HepG2 (cell line): ENCODE results near the gene MAPK7. TPM values are rescaled to one million over a fixed set of nuclear protein-coding genes. Genes with fewer than 3 reads are reported as not detected.

Source experiments
- ATAC-seq: fragments of 200-7000 bp; cut with Tn5 transposase; 3 replicates; pipeline ENCODE4 v1.9.1; 2020; ENCODE audit warnings: mild to moderate bottlenecking, moderate library complexity
- BruUV-seq: library from RNA; stranded (reverse); fragments of 400-500 nt; replicated peaks from 2 replicates; lab custom pipeline; 2021; lab: Mats Ljungman, UMichigan
- CTCF ChIA-PET: fragments of 300-600 bp; formaldehyde crosslinking; extraction: SDS; loops from one replicate; lab custom pipeline; 2021; ENCODE audit warnings: low total read pairs, inconsistent platforms, low intra/inter-chr PET ratio; lab: Yijun Ruan, JAX
- POLR2A ChIA-PET: fragments of 350-600 bp; sonication (Branson Sonifier 250); formaldehyde crosslinking; loops from one replicate; lab custom pipeline; 2020; ENCODE audit warnings: antibody characterized with exemption, inconsistent platforms; lab: Yijun Ruan, JAX
- DNase-seq: peaks from one replicate; pipeline ENCODE4 v3.0.0-alpha.2; 2015; ENCODE audit warnings: low spot score
- FAIRE-seq: peaks from 3 replicates; lab custom pipeline; 2011; peaks lifted over from hg19 to GRCh38; lab: Jason Lieb, UNC
- H2AFZ ChIP-seq: one replicate; pipeline ENCODE4 v1.6.1; 2011; ENCODE audit warnings: low read length, inconsistent platforms
- H3K27ac ChIP-seq: fragments of 300-600 bp; 3 replicates; pipeline ENCODE4 v1.8.0; 2011; ENCODE audit warnings: mixed run types, mild to moderate bottlenecking, mixed read lengths, low read length, inconsistent platforms; ENCODE audit not compliant: insufficient read depth; ENCODE audit errors: extremely low read length
- H3K27me3 ChIP-seq, 2 experiments: fragments of 200-600 bp in 1 of 2; 2 replicates in 1 of 2; 3 replicates in 1 of 2; pipeline versions ENCODE4 v1.6.0 to v1.8.0; 2011; ENCODE audit warnings: low read length in 2 of 2, mild to moderate bottlenecking in 2 of 2, moderate library complexity in 2 of 2, inconsistent platforms in 1 of 2; ENCODE audit not compliant: insufficient read depth in 2 of 2, control insufficient read depth in 1 of 2
- H3K36me3 ChIP-seq, 2 experiments: fragments of 200-600 bp in 1 of 2; replicated peaks in 1 of 2; 2 replicates in 1 of 2; 3 replicates in 1 of 2; pipeline versions ENCODE4 v1.5.1 to v1.8.0; 2011; ENCODE audit warnings: low read length in 2 of 2, inconsistent platforms in 1 of 2; ENCODE audit not compliant: insufficient read depth in 2 of 2, control insufficient read depth in 1 of 2
- H3K4me1 ChIP-seq: 2 replicates; pipeline ENCODE4 v1.5.1; 2012; ENCODE audit warnings: low read length, inconsistent platforms; ENCODE audit not compliant: insufficient read depth
- H3K4me2 ChIP-seq: 2 replicates; pipeline ENCODE4 v1.6.0; 2011; ENCODE audit warnings: low read depth, low read length, inconsistent platforms
- H3K4me3 ChIP-seq, 3 experiments: fragments of 200-600 bp in 1 of 3; sonication (generic), shearing (Covaris generic) in 1 of 3; replicated peaks in 1 of 3; 2 replicates each; pipeline ENCODE4 v1.5.1; 2011 to 2016; ENCODE audit warnings: low read length in 3 of 3, inconsistent platforms in 2 of 3, low read depth in 2 of 3, mild to moderate bottlenecking in 2 of 3, control low read depth in 1 of 3, mixed read lengths in 1 of 3; ENCODE audit not compliant: insufficient read depth in 1 of 3
- H3K79me2 ChIP-seq: one replicate; pipeline ENCODE4 v1.6.1; 2011; ENCODE audit warnings: low read length, inconsistent platforms; ENCODE audit not compliant: insufficient read depth
- H3K9ac ChIP-seq: 2 replicates; pipeline ENCODE4 v1.6.0; 2011; ENCODE audit warnings: mild to moderate bottlenecking, low read depth, low read length, inconsistent platforms; ENCODE audit not compliant: insufficient read depth
- H3K9me3 ChIP-seq: 2 replicates; pipeline ENCODE4 v1.5.1; 2012; ENCODE audit warnings: mild to moderate bottlenecking, low read length
- H4K20me1 ChIP-seq: 2 replicates; pipeline ENCODE4 v1.6.0; 2011; ENCODE audit warnings: inconsistent platforms, mild to moderate bottlenecking, low read length, moderate library complexity; ENCODE audit not compliant: insufficient read depth
- KLF11 ChIP-seq: IDR thresholded peaks from 2 replicates; pipeline ENCODE4 v1.6.1; 2016; ENCODE audit warnings: missing compliant biosample characterization
- STAT6 ChIP-seq: sonication (generic); formaldehyde crosslinking; IDR thresholded peaks from 2 replicates; pipeline ENCODE4 v1.4.0; 2020; ENCODE audit warnings: missing genetic modification reagents, mild to moderate bottlenecking, borderline replicate concordance
- ZNF574 ChIP-seq: sonication (generic); formaldehyde crosslinking; IDR thresholded peaks from 2 replicates; pipeline ENCODE4 v1.4.0; 2020; ENCODE audit warnings: missing genetic modification reagents
- ZNF577 ChIP-seq: sonication (generic); formaldehyde crosslinking; IDR thresholded peaks from 2 replicates; pipeline ENCODE4 v1.4.0; 2020; ENCODE audit warnings: mild to moderate bottlenecking, low read depth, missing genetic modification reagents, borderline replicate concordance
- WGBS: methylation state at CpG from one replicate; pipeline ENCODE4 v1.1.6; 2017; ENCODE audit warnings: low lambda C conversion rate; 5-methylcytosine and 5-hydroxymethylcytosine counted together
- in situ Hi-C: cut with HindIII; loops from 2 replicates; pipeline ENCODE4 v1.10.0; 2017; ENCODE audit warnings: low pct_unique_long_range_greater_than_20kb; ENCODE audit not compliant: extremely low pct_ligation_motif_present
- intact Hi-C: fragments of 100-400 bp; cut with micrococcal nuclease; formaldehyde crosslinking; loops from one replicate; pipeline ENCODE4 v1.10.0; 2022; ENCODE audit not compliant: unreplicated experiment
- polyA plus RNA-seq, 8 experiments: library from polyadenylated mRNA; depleted of rRNA in 3 of 8; stranded (reverse) in 7 of 8; unstranded in 1 of 8; fragments of >200 nt; fragmentation: Illumina TruSeq in 4 of 8; extraction: Trizol in 4 of 8; gene quantifications; 2 replicates each; pipeline versions ENCODE4 v1.2.1 to v1.2.3, GENCODE V29; 2011 to 2016; ENCODE audit warnings: low read depth in 4 of 8, missing spikeins in 1 of 8, mixed read lengths in 1 of 8; ENCODE audit not compliant: insufficient read depth in 1 of 8
- total RNA-seq, 5 experiments: library from RNA; depleted of rRNA; stranded (reverse); fragments of >200 nt; fragmentation: Illumina TruSeq; extraction: Trizol; gene quantifications; 2 replicates each; pipeline ENCODE4 v1.2.3, GENCODE V29; 2016; ENCODE audit warnings: low read depth in 1 of 5

Gene MAPK7
- total and polyA plus RNA-seq, 2 of the 13 experiments (the other 11 are each of a cell fraction or from before 2014, with no cell fraction given), result 2.9 to 5.9 TPM

- TF ChIP-seq ZNF574 (CRISPR knock-in tag) (no peak), KLF11 (CRISPR knock-in tag) (no peak)
- TF ChIP-seq, all 625 proteins: peak for 0
Observed at GRCh38 chr17:19390951-19391350, 12.7 kb downstream of the MAPK7 start (continued).

- ChIA-PET POLR2A (no interaction called here), CTCF (no interaction called here)
- H3K4me2 ChIP-seq, result no peak overlapping the region
- in situ Hi-C loops (no loop called here), intact Hi-C loops (no loop called here)
- no peak overlapping the region for H2AFZ ChIP-seq
- TF ChIP-seq ZNF577 (CRISPR knock-in tag), result no peak
- peaks cover 17% of the 10 kb centered on the region for H3K4me1 ChIP-seq
- H3K36me3 ChIP-seq, result no peaks in the 10 kb centered on the region
- BruUV-seq, result no TSS peak
- ATAC-seq (no peak), DNase-seq (no peak), FAIRE-seq (no peak)
- no peaks in the 10 kb centered on the region for H3K79me2 ChIP-seq
- peaks cover 0 to 20% of the 10 kb centered on the region in 2 experiments; a peak in 2 of 5 replicates for H3K27me3 ChIP-seq
- no peaks in the 10 kb centered on the region for H4K20me1 ChIP-seq
- no peak overlapping the region for H3K9ac ChIP-seq
- H3K27ac ChIP-seq, result no peak overlapping the region
- no peaks in the 10 kb centered on the region for H3K9me3 ChIP-seq
- 43% methylated on average over 7 of the region's 7 CpGs for WGBS
- no peak overlapping the region for H3K4me3 ChIP-seq
Observed at GRCh38 chr17:19391432-19391831, 13.1 kb downstream of the MAPK7 start.

GRCh38 chr17:19392303-19392702 lies 14.0 kb downstream of the MAPK7 start:
- H2AFZ ChIP-seq, result no peak overlapping the region
- no peak for TF ChIP-seq STAT6
- H3K9ac ChIP-seq, result no peak overlapping the region
- no peak overlapping the region for H3K4me3 ChIP-seq
- 38% methylated on average over 7 of the region's 7 CpGs for WGBS
- H3K4me2 ChIP-seq, result no peak overlapping the region
- H3K9me3 ChIP-seq, result no peaks in the 10 kb centered on the region
- no peaks in the 10 kb centered on the region for H4K20me1 ChIP-seq
- in situ Hi-C loops, result no loop called here
- peaks cover 0 to 20% of the 10 kb centered on the region in 2 experiments; a peak in 2 of 5 replicates for H3K27me3 ChIP-seq
- CTCF ChIA-PET, result no interaction called here
- DNase-seq (no peak), FAIRE-seq (no peak), ATAC-seq (no peak)
- intact Hi-C loops, result no loop called here
- POLR2A ChIA-PET, result interaction anchor here (0.8 kb wide), 1 partner anchor 14 kb away, joined by 5 read pairs; the partner anchor contains the start of gene MAPK7
- no TSS peak for BruUV-seq
- H3K27ac ChIP-seq, result no peak overlapping the region
- no peaks in the 10 kb centered on the region for H3K79me2 ChIP-seq
- H3K4me1 ChIP-seq, result peaks cover 12% of the 10 kb centered on the region
- no peaks in the 10 kb centered on the region for H3K36me3 ChIP-seq
